GM19193 (cell line): Measurements from ENCODE around the gene NR2E1.

ENCODE experiments used
- POLR2A ChIP-seq: IDR thresholded peaks from 4 replicates; pipeline ENCODE4 v1.6.1; 2011; ENCODE audit not compliant: insufficient read depth, insufficient read length; ENCODE audit errors: extremely low read depth

Gene NR2E1

DNA sequence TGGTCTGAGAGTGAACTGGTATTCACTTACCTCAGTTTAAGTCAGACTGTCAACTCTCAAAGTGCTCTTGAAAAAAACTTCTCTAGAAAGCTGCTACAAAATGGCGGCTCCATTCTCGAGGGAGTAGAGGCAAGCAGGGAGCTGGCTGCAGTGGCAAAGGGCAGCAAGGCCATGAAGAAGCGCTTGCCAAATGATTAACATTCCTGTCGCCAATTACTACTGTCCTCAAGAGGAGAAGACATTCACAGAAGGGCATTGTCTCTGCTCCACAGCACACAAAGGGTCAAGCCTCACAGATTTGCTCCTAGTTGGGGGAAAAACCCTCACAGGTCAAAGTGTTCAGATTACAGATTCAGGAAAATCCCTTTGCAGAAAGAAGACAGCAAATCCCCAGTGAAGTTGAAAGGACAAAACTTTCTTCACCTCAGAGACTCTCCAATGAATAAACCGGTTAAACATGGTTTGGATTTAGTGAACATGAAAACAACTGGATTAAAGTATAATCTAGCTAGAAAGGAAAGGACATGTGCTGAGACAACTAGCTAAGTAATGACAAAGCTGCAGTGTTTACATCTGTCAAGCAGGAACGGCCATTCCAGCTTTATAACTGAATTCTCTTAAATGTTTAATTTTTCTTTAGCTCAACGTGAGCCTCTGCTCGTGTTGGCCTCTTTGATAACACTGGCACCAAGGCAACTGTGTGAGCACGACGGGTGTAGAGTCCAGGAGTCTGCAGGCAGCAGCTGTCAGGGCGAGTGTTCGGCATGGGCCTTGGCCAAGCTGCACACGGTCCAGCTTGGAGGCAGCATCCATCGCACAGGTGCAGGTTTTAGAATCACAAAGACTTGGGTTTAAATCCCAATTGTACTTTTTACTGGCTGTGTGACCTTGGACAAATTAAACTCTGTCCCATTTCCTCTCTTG is 37.6 kb downstream of the NR2E1 start:
- no peak for TF ChIP-seq POLR2A

- TF ChIP-seq POLR2A: no peak
Measured at GRCh38 chr6:108207013-108207412, 41.2 kb downstream of the NR2E1 start.

- TF ChIP-seq POLR2A: no peak
Measured at GRCh38 chr6:108209738-108210137, 43.9 kb downstream of the NR2E1 start.

- no peak for TF ChIP-seq POLR2A
Measured at GRCh38 chr6:108210556-108210955, 44.7 kb downstream of the NR2E1 start.

DNA sequence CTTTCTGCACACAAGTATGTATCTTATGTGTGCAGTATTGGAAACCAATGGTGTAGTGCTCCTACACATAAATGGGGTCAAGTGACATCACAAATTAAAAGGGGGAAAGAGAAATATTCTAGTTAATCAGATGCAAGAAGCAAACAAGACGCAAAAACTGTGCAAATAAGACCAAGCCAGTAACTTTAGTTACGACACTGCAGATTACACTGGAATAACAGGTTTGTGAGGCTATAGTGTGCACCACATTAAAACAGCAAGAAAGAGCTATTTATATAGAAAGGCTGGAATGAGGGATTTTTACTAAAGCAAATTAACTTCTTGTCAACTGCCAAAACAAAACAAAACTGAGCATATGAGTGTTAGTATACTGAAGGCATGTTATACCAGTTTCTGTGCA is 45.8 kb downstream of the NR2E1 start:
- TF ChIP-seq POLR2A: no peak

GRCh38 chr6:108222064-108222463 is 56.2 kb downstream of the NR2E1 start:
- no peak for TF ChIP-seq POLR2A

DNA sequence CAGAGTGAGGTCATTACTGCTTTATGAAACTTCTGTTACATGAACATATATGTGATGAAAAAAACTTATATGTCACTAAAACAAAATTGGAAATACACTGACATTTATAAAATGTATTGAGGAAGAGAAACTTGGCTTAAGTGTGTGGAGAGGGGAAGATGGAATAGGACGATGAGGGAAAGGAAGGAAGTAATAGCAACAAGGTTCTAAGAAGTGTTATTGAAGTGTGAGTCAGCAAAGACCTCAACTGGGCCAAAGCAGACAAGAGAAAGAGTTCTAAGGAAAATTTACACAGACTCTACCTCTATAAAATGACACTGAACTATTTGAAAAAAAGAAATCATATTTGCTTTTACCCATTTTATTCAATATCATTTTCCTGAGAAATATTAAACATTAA is 56.7 kb downstream of the NR2E1 start:
- TF ChIP-seq POLR2A: no peak

- TF ChIP-seq POLR2A: no peak
Measured at GRCh38 chr6:108227290-108227689, 61.5 kb downstream of the NR2E1 start.

GRCh38 chr6:108228416-108228815 is 62.6 kb downstream of the NR2E1 start:
- TF ChIP-seq POLR2A: no peak

- TF ChIP-seq POLR2A: no peak
Measured at GRCh38 chr6:108235127-108235526, 69.3 kb downstream of the NR2E1 start.

DNA sequence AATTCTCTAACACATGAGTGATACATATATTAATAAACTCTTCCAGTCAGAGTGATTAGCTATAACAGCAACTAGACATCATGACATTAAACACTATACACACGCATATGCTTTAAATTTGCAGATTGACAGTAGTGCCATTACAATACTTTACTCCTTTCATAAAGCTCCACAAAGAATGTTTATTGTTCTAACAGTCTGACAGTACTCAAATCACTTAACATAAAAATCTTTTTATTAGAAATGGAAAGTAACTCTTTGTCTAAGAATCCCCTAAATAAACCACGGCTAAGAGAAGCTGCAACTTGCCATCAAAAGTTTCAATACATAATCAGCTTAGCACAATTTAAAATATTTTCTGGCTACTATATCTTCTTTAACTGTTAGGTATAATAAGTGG is 71.0 kb downstream of the NR2E1 start:
- TF ChIP-seq POLR2A: no peak

DNA sequence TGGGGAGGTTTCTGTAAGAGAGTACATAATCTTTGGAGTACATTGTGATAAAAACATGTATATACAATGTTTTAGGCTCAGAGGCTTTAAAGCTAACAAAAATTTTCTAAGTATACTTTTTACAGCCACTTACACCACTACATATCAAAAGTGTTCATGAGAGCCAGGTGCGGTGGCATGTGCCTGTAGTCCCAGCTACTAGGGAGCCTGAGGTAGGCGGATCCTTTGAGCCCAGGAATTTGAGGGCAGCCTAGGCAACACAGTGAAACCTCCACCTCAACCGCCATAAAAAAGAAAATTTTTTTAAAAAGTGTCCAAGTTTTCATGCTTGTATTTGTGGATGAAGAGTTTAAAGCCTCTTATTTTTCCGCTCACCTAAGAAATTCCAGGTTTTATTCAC is 72.5 kb downstream of the NR2E1 start:
- TF ChIP-seq POLR2A: no peak
